Activated T-cell treated with anti-CD3 and anti-CD28 coated beads, Interleukin-2, amount 50 U/mL, for 48 hours (primary cell): Measurements from ENCODE around the gene RAPGEF1.

Source experiments
- DNase-seq, 2 experiments: peaks; one replicate each; pipeline ENCODE4 v3.0.0-alpha.2; 2020

RAPGEF1 gene

DNA sequence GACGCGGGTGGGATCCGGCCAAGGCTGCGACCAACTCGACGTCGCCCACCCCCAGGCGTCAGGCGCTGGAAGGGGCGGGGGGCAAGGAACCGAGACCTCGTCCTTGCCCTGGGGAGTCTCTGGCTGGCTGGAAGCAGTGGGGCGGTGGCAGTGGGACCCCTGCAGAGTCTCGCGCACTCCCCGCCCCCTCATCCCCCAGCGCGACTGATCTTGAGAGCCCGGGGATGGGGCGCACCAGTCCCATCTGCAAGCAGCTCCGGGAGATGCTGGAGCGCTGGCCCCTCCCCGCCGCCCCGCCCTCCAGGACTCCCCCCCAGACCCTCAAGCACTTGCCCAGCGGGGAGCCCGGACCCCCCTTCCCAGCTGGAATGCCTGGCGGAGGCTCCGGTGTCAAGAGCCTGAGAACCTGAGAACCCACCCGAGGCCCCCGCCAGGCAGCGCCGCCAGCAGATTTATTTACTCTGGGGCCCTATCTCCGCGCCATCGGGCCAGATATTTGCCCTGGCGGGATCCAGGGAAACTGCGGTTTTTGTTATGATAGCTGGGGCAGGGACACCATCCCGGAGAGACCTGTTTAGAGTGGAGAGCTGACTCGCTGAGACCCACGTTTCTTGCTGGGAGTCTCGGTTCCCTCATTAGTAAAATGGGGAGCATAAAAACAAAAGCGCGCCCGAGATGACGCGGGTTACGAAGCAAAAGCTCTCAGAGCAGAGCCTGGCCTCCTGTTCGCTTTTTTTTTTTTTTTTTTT is 193.4 kb downstream of the RAPGEF1 start:
- no peak for DNase-seq

- DNase-seq = no peak
These were observed 194.0 kb downstream of the RAPGEF1 start for GRCh38 chr9:131545786-131546335.

DNA sequence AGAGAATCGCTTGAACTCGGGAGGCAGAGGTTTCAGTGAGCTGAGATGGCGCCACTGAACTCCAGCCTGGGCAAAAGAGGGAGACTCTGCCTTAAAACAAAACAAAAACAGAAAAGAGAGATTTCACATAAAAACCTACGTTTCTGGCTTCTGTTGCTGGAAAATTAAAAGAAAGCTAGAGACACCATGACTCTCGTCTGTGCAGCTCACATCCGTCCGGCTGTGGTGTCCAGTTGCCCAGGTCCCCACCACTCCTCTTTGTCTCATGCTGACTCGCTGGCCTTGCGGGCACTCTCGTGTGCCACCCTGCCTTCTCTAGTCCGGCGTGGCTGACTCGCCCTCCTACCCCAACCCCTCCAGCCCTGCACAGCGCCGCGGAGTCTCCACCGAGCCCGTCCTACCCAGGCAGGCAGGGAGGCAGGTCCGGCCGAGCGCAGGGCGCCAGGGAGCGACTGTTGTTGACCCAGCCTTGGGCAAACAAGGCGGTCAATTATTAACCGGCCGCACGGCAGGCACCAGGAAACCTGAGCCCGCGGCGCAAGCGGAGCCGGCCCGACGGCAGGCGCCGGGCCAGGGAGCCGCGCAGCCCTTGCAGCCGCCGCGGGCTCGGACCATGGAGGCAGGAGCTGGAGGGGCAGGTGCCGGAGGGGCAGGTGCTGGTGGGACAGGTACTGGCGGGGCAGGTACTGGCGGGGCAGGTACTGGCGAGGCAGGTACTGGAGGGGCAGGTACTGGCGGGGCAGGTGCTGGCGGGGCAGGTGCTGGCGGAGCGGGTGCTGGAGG is 194.7 kb downstream of the RAPGEF1 start, which contains the start of gene PRRT1B:
Gene PRRT1B, plus strand, starts transcription at position 521 of the 783 bp plus-strand sequence. Its CDS starts 93 bp downstream, at position 614.
- no peak for DNase-seq

- DNase-seq = no peak
These were observed 196.7 kb downstream of the RAPGEF1 start for GRCh38 chr9:131543141-131543540.

DNA sequence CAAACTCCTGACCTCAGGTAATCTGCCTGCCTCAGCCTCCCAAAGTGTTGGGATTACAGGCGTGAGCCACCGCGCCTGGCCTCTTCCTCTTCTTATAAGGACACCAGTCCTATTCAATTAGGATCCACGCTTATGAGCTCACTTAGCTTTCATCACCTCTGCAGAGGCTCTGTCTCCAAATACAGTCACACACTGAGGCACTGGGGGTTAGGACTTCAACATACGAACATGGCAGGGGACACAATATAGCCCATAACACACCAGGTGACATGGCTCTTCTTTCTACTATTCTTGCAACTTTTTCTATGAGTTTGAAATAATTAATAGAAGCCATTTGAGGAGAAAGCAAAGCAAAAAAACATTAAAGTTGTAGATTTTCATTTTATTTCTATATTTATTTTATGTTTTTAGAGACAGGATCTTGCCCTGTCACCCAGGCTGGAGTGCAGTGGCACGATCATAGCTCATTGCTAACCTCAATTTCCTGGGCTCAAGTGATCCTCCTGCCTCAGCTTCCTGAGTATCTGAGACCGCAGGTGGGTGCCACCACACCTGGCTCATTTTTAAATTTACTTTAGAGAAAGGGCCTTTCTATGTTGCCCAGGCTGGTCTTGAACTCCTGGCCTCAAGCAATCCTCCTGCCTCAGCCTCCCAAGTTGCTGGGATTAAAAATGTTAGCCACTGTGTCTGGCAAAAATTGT is 200.5 kb downstream of the RAPGEF1 start:
- DNase-seq = no peak

- DNase-seq = no peak
These were observed 201.9 kb downstream of the RAPGEF1 start for GRCh38 chr9:131537946-131538345.

- DNase-seq = no peak
These were observed 205.1 kb downstream of the RAPGEF1 start for GRCh38 chr9:131534721-131535237.

DNA sequence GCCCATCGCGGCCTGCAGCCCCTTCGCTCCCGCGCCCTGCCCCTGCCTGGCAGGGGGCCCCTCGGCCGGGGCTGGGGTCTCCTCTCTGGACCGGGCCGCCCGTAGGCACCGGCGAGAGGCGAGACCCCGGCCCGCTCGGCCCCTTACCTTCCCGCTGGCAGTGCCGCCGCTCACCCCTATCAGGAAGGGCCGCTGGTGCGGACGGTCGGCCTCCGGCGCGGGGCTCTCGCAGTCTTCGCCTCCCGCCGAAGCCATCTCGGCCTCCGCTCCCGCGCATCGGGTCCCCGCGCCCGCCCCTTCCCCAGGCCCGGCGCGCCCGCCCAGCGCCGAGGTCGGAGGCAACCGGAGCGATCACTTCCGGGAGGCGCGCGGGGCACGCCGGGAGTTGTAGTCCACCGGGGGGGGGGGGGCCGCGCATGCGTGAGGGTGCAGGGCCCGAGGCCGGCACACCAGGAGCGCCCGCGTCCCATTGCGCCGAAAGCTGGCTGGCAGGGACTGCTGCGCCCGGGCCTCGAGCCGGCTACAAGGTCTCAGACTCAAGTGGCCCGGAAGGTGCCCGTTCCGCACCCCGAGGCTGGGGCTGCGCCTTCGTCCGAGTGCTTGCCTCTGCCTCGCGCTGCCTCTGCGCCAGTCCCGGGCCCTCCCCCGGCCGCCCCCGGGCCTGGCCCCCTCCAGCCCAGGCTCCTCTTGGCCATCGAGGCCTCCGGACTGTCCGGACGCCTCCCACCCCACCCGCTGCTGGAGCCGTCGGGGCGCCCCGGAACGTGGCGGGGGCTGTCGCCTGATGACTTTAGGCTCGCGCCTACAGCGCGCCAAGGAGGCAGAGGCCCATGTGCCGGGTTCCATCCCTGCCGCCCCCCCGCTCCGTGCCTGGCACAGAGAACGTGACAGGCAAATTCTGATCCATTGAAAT is 208.7 kb downstream of the RAPGEF1 start, which contains the start of gene UCK1:
Gene UCK1, minus strand, starts transcription at position 344 of the 913 bp plus-strand sequence. Its CDS starts 89 bp downstream, at position 255.
- peak; percentile 79 to 83 for DNase-seq

DNA sequence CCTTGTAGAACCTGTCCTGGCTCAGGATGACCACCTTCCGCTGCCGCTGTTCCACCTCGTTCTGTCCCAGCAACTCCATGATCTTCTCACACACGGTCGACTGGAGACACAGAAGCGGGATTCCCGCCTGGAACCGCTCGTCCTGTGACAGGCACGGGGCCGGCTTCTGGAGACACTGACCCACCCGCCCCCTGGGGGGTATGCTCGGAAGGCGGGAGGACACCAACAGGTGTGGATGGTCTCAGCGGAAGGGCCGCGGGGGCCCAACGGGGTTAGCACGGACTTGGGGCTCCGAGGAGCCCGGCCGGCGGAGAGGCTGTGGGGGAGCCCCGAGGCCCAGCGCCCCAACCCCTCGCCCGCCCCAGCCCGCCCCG is 209.3 kb downstream of the RAPGEF1 start:
- DNase-seq = peak; percentile 41 to 48

- no peak for DNase-seq
These were observed 210.0 kb downstream of the RAPGEF1 start for GRCh38 chr9:131529597-131530545.

GRCh38 chr9:131528886-131529505 is 210.9 kb downstream of the RAPGEF1 start:
- no peak for DNase-seq

DNA sequence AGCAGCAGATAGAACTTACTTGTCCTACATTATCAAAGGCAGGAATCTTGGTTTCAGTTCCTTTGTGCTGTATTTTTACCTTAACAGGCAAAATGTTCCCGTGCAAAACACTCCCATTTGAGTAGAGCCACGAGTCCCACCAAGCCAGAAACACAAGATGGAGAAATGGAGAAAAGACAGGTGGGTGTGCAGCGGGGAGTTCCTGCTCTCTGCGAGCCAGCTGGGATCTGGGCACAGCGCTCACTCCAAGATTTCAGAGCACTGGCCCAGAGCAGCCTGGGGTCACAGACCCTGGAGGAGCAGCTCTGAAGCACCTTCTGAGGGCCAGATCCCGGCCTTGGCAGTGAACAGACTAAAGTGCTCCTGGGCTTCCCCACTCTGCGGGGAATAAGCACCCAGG is 211.7 kb downstream of the RAPGEF1 start:
- DNase-seq = no peak
